ENCODE measurements around the gene RAPGEF4.

DNA sequence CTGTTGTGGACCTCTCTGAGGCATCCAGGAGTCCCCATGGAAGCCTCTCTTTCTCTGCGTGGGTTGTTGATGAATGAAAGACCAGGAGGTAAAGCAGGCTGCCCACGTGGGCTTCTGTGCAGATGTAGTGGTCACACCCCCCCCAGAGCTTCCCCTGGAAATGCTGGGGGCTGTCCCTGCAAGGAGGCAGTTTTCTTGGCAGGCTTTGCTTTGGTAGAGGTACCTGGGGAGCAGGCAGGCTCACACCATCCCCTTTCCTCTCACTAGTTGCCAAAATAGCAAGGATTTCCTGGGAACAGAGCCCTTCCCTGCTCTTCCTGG lies 242.4 kb downstream of the RAPGEF4 start:
- TF ChIP-seq, protein P1, sequence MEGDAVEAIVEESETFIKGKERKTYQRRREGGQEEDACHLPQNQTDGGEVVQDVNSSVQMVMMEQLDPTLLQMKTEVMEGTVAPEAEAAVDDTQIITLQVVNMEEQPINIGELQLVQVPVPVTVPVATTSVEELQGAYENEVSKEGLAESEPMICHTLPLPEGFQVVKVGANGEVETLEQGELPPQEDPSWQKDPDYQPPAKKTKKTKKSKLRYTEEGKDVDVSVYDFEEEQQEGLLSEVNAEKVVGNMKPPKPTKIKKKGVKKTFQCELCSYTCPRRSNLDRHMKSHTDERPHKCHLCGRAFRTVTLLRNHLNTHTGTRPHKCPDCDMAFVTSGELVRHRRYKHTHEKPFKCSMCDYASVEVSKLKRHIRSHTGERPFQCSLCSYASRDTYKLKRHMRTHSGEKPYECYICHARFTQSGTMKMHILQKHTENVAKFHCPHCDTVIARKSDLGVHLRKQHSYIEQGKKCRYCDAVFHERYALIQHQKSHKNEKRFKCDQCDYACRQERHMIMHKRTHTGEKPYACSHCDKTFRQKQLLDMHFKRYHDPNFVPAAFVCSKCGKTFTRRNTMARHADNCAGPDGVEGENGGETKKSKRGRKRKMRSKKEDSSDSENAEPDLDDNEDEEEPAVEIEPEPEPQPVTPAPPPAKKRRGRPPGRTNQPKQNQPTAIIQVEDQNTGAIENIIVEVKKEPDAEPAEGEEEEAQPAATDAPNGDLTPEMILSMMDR (IDR thresholded peaks at IDR 0.05; ENCODE audit: low read depth, low read length) = no peak
- TF ChIP-seq EZH2phosphoT487 (IDR thresholded peaks at IDR 0.05; ENCODE audit: low read depth) = no peak
